CD4-positive, alpha-beta T cell treated with Interleukin-10 for 1 hour (primary cell): Measurements from ENCODE around the gene MRTFA.
A peak's percentile ranks its signal among the peaks of the same experiment; 100 is the strongest.
"Not testable (repeated sequence)": the region's sequence is repeated elsewhere in the genome, so short reads cannot be mapped to it uniquely, and the experiment has no call there.

Experiments
- DNase-seq: peaks from one replicate; pipeline ENCODE4 v3.0.0-alpha.2; 2020

Gene MRTFA

DNA sequence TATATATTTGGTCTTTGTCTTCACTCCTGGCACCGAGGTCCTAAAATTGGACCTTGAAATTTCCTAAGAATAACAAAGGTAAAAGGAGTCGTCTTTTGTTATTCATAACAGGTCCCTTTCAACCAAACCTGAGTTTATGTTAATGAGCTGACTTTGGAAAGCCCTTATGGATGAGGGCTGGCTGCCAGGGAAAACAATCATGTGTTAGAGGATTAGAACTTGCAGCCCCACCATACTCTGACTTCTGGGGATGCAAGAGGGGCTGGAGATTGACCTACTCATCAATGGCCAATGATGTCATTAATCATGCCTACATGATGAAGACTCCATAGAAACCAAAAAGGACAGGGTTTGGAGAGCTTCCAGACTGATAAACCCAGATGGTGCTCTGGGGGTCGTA lies 118.9 kb downstream of the MRTFA start:
- no peak for DNase-seq

DNA sequence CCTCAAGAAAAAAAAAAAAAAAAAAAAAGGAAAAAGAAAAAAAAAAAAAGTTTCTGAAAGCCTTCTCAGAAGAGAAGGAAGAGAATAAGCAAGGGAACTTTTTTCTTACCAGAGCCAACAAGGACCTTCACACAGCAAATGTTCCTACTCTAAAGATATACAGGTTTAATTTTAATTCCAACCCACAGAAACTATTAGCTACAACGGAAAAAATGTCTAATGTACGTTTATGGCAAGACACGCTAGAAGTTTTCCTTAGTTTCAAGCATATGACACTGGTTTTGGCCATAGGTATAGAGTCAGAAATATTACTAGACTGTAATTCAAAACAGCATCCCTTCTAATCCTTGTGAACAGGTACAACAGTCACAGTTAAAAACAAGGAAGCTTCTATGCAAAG lies 120.1 kb downstream of the MRTFA start:
- no peak for DNase-seq

DNA sequence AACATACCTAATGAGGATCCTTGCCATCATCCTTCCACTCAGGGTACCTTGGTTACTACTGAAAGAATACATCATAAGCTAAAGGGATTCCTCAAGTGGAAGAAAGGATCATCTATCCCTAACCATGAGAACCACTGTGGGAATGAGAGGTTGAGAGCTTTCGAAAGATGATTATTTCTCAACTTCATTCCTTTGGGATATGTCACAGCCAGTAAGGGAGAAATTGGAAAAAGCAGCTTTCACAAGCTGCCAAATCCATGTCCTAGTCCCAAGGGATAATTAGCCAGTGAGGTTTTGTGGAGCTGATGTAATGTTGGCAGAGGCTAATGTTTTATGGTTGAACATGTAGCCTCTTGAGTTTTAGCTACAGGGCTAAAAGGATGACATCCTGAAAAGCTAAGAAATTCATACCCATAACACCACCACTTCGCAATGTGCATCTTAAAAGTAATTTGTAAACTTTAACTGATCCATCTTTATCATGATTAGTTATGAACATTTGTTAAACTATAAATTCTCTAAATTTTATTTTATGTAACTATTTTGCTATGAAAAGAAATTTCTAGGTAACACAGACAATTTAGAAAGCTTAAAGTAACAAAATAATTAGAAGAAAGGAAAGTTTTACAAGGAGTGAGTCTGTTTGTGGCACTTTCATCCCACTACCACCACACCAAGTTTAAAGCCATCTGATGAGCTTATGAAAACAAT lies 123.9 kb downstream of the MRTFA start:
- DNase-seq = no peak

DNA sequence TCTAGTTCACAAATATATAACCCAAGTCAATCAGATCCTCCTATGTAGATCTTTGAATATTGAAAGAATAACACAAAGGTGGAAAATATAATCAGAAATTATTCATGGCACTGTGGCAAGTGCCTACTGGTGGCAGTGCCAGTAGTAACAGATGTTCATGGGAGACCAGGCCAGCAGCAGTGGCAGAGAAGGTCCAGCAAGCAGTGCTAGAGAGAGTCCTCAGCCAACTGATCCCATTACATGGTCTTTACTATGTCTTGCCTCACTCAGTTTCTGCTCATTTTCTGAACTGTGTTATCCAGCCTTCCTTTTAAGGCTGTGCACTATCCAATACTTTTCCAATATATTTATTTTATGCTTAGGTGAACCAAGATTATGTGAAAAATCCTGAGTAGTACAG lies 124.9 kb downstream of the MRTFA start:
- DNase-seq = no peak

DNA sequence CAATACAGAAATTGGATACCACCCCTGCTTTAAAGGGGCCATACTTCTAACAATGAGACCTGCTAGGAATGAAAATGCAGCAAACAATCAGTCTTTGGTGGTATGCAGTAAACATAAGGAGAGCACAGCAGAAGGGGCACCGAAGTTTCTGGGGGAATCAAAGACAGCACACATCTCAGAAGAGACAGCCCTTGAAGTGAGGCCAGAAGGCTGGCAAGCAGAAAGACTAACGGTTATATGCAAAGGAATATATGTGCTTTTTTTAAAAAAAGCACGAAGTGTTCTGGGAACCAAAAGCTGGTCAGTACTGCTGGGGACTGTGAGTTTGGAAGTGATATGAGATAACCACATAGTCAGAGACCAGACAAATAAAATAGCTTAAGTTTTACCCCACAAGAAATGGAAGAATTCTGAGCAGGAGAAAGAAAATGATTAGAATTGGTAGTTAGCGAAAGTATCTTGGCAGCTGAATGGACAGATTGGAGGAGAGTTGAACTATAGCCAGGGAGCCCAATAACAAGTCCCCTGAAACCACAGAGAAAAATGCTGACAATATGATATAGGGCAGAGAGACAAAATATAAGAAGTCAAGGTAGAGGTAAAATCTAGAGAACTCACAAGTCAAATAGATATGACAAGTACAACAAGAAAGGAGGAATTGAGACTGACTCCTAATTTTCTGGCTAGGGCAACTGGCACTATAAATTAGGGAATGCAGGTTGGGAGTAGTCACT lies 125.7 kb downstream of the MRTFA start:
- DNase-seq = no peak

DNA sequence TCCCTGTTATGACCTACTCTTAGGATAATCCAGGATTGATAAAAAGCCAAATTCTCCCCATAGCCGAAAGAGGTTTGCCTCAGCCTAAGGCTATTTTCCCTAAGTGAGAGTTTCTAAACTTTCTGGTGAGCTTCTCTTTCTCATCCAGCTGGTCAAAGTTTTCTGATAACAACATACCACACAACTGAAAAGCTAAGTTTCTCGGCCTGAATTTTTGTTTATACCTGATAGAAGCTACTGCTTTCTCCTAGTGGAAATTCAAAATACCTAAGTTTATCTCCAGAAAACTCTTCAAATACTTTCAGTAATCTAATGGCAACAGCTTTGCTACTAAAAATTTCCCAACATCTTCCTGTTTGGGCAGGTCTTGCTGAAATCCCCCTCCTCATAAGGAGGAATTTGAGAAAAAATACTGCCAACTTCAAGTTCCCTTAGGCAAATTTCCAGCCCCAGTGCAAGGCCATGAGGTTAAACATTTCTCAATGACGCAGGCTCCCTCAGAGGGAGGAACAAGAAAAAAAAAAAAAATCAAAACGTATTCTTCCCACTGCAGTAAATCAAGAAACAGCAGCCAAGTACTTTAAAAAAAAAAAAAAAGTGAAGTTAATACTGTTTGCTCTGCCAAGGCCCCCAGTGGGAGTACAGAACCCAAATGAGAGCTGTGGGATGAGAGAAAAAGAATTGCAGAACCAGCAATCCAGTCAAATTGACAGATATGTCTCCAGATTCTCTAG lies 127.0 kb downstream of the MRTFA start:
- DNase-seq = no peak

DNA sequence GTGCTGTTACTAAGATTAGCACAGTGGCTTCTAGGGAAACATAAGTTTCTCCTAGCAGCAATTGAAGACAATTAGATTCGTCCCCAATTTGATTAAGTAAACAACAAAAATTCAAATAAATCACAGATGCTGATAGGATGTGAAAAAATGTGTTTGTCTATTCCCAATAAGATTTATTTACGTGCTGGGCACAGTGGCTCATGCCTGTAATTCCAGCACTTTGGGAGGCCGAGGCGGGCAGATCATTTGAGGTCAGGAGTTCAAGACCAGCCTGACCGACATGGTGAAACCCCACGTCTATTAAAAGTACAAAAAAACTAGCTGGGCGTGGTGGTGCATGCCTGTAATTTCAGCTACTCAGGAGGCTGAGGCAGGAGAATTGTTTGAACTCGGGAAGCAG lies 128.5 kb downstream of the MRTFA start:
- not testable (repeated sequence) for DNase-seq

DNA sequence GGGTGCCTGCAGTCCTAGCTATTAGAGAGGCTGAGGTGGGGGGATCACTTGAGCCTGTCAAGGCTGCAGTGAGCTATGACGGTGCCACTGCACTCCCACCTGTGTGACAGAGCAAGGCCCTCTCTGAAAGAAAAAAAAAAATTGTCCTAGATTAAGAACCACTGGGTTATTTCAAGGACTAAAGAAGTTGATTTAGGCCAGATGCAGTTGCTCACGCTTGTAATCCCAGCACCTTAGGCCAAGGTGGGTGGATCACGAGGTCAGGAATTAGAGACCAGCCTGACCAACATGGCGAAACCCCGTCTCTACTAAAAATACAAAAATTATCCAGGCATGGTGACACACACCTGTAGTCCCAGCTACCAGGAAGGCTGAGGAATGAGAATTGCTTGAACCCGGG lies 129.0 kb downstream of the MRTFA start:
- DNase-seq = no peak

DNA sequence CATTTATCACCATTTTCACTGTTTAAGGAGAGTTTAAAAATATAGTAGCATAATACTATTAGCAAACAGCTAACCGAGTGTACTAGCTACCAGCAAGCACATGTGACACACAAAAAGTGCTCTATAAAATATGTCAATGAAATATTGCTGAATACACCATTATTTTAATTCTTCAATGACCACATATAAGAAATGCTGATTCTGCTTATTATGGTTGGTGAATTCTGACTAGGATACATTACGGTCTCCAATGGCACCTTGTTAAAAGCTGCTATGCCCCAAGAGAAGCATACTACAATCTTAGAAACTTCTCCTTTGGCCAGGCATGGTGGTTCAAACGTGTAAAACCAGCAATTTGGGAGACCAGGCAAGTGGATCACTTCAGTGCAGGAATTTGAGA lies 129.8 kb downstream of the MRTFA start:
- DNase-seq = no peak

DNA sequence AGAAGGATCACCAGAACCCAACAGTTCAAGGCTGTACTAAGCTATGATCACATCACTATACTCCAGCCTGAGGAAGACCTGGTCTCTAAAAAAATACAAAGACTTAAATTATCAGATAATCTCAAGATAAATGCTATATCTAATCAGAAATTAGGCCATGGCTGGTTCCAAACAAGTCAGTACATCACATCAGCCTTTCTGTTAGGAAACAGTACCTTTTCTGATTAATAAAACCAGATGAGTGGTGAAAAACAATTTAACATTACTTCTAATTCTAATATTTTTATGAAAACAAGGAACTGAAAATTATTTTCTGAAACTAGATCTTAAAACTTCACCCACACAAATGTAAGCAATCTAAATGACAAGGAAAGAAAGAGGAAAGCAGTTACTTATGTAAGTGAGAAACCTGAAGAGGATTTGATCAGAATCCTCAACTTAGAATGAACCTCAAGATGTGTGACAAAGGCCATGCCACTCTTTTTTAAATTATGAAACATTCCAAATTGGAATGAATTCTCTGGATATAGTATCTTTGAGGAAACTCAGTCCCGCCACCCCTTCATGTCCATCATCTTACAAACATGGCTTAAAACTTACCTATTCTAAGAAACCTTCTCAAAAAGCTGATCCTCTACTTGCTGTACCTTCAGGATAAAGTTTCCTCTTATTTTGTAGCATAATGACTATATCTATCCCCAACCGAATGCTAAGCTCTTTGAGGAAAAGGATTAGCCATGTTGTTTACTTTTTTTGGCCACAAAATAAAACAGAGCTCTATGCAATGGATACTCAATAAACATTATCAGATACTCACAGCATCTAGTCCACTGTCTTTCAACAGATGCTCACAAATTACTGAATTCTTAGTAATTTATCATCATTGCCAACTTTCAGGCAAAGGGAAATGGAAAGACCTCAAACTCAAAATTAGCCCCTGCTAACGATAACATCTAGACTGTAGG lies 132.0 kb downstream of the MRTFA start:
- DNase-seq = no peak

DNA sequence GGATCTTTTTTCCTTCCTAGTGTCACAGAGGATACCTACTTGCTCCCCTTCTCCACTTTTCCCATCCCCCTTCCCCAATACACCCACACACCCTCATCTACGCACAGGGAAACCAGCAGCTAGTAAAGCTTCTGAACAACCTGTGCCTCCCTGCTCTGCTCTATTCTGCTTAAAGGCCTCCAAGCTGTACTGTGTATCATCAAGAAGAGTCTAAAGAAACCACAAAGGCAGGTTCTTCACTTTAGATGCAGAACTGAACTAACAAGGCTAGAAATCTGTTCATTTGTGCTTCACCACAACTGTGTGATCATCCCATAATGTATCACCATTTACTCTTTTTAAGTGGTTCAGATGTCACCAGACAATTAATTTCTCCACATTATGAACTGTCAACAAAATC lies 133.6 kb downstream of the MRTFA start:
- DNase-seq = no peak

DNA sequence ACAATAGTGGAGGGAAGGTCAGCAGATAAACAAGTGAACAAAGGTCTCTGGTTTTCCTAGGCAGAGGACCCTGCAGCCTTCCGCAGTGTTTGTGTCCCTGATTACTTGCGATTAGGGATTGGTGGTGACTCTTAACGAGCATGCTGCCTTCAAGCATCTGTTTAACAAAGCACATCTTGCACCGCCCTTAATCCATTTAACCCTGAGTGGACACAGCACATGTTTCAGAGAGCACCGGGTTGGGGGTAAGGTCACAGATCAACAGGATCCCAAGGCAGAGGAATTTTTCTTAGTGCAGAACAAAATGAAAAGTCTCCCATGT lies 136.1 kb downstream of the MRTFA start:
- DNase-seq = not testable (repeated sequence)

DNA sequence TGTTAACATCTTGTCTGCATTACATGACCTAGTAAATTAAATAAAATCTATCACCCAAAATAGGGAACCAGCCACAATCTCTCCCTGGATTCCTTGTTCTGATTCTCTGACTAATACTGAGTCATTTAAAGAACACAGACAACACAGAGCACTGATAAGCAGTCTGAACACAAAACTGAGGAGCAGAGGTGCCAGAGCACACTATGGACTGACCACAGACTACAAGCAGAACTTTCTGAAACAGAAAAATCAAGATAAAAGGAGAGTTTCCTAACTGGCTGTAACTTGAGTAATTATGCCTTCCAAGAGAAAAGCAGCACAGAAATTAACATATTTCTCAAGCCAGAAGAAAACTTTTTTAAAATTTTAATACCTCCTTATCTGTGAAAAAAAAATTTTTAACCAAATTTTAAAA lies 137.3 kb downstream of the MRTFA start:
- peak; percentile 13 for DNase-seq

DNA sequence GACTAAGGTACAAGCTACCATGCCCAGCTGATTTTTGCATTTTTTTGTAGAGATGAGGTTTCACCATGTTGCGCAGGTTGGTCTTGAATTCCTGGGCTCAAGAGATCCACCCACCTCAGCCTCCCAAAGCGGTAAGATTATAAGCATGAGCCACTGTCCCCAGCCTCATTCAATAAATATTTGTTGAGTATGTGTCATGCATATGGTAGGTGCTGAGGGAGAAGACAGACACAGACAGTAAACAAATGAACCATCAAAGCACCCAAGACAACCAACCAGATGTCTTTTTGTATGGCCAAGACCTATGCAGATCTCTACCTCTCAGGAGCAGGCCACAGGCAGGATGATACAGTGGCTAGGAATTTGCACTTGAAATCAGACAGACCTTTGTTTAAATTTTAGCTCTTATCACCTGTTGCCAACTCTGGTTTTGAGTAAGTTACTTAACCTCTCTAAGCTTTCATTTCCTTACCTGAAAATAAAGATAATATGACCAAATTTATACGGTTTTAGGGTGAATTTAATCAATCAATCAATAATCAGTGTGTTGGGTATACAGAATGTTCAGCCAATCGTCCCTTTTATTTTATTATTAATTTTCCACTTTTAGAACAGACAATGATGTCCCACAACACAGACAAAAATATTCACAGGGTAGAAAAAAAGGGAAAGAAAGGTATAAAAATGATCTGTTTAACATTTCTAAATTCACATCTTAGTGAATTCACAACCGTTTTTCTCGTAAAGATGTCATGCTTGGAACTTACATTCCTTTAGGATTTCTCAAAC lies 137.9 kb downstream of the MRTFA start:
- no peak for DNase-seq

DNA sequence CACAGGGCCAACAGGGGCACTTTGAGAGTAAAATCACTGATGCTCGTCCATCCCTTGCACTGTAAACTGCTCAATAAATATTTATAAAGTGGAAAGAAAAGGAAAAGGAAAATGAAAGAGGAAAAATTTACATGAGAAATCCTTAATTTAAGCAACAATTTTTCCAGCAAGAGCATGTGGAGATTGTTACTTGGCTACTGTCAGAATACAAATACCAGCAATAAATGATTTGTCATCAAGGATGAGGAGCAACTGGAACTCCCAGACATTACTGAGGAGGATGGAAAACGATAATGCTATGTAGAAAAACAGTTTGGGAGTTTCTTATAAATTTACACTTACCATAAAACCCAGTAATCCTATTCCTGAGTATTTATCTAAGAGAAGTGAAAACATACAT lies 143.1 kb downstream of the MRTFA start:
- DNase-seq = no peak

DNA sequence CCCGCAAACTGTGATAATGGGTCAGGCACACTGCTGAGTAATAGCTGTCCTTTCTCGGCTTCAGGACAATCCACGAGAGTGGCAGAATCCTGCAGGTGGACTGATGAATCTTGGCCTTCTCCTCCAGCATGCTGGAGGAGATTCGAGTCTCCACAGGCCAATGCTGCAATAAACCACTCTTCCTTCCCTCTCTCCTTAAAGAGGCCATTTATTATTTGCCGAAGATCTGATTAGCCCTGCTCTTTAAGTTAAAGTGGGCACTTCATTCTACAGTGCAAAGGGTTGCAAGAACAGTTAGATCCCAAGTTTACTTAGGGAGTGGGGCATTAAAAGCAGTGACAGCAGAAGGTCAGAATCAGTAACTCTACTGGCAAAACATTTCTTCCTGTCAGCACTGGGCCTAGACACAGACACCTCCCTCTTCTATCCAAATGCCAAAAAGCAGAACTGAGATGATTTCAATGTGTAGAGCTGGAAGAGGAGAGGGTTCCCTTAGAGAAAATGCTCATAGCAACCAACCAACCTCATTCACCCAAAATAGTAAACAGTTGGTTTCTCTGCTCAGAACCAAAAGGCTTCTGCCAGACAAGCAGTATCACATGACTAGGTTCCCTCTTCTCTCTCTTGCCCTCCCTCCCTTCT lies 144.4 kb downstream of the MRTFA start:
- DNase-seq = peak; percentile 29

DNA sequence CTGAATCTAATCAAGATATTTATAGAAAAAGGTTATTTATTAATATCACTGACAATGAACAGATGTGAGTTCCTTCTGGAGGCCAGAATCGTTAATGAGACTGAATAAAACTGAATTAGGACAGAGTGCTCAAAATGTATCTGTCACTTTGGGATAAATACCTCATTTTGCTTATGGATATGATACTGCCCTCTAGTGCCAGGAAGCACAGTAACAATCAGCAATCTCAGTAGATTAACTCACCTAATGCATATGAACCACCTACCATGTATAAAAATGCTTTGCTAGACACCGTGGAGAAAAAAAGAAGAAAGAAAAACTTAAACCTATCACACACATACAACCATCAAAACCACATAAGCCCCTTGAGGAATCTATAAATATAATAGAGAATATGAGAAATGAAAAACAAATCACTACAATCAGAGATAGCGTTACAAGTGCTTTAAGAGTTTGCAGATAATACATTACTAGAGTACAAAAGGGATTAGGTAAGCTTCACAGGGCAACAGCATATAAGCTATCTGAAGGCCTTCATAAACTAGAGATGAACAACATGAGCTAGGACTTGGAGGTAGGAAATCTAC lies 148.8 kb downstream of the MRTFA start:
- DNase-seq = peak; percentile 56

DNA sequence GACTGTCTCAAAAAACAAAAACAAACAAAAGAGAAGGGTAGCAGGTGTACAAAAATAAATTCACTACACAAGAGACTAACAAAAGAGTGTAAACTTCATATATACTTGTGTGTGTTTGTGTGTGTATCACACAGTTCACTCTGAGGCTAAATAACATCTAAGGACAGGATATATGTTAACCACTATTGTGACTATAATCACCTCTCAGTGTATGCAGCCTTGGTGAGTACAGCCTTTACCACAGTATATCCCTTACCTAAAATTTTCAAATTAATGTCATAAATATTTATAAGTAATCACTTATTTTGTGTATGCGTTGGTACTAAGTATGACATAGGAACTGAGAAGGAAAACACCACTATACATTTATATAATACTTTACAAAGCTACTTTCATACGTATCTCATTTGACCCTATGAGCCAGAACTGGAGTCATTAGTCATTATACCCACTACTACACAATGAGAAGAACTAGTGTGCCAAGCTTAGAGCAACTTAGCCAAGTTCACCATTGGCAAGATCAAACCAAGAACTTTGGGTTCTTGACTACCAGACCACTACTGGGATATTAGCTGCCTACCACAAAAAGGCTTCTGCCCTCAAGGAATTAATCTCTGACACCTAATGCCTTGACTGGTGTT lies 149.4 kb downstream of the MRTFA start:
- no peak for DNase-seq

DNA sequence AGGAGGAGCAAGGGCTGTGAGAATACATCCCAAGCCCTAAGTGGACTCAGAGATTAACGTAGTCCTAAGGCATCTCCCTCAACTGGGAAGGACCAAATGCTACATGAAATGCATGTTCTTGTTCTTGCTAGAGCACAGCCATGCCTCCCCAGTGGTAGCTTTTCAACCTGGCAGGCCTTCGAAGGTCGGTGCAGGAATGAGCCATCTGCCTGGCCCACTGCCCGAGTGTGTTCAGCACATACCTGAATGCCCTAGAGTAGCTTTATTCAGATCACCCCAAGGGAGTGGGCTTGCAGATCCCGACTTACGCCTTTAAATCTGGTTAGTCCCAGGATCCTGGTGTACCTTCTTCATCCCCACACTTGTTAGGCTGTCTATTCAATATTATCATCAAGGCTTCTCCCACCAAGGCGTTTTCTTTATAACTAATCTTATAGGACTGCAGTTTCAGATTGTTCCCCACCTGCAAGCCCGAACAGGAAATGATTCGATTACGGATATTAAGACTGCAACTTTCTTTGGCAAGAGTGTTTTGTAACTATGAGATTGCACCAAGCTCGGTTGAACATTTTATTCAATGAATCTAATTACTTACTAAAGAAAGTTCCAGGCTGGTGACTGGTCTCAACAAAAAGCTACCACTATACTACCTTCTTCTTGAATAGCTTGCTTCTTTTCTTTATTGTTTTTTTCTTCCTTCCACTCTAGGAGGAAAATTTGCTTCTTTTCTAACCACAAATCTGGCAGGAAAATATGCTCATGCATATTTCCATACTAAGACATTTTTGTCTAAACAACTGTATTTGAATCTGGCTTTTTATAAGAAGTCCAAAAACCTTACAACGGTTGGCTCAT lies 150.5 kb downstream of the MRTFA start:
- no peak for DNase-seq
